Mesenchymal stem cell (in vitro differentiated cells and primary cell): ENCODE measurements around the gene KCTD2.

Experiments
- DNase-seq: peaks from one replicate; pipeline ENCODE4 v3.0.0-alpha.2; 2013
- H2AFZ ChIP-seq: one replicate; pipeline ENCODE4 v1.6.1; 2013; ENCODE audit warnings: low read depth, mild to moderate bottlenecking, control low read depth, inconsistent platforms, low read length, moderate library complexity
- H2AK5ac ChIP-seq: 2 replicates; pipeline ENCODE4 v1.6.1; 2013; ENCODE audit warnings: low read length, moderate library complexity, mild to moderate bottlenecking, inconsistent platforms; ENCODE audit not compliant: severe bottlenecking
- H2BK120ac ChIP-seq: one replicate; pipeline ENCODE4 v1.6.1; 2013; ENCODE audit warnings: low read depth, mild to moderate bottlenecking, inconsistent platforms, low read length, moderate library complexity
- H2BK12ac ChIP-seq, 2 experiments: one replicate each; pipeline ENCODE4 v1.6.1; 2013; ENCODE audit warnings: inconsistent platforms in 2 of 2, low read length in 2 of 2, mild to moderate bottlenecking in 2 of 2, moderate library complexity in 2 of 2, control low read depth in 1 of 2
- H2BK15ac ChIP-seq: one replicate; pipeline ENCODE4 v1.6.1; 2013; ENCODE audit warnings: mild to moderate bottlenecking, low read depth, inconsistent platforms; ENCODE audit not compliant: poor library complexity, severe bottlenecking
- H2BK5ac ChIP-seq: 2 replicates; pipeline ENCODE4 v1.6.1; 2013; ENCODE audit warnings: low read depth, mild to moderate bottlenecking, low read length, control low read depth, inconsistent platforms; ENCODE audit not compliant: poor library complexity, severe bottlenecking
- H3K14ac ChIP-seq, 2 experiments: one replicate each; pipeline ENCODE4 v1.6.1; 2013; ENCODE audit warnings: inconsistent platforms in 2 of 2, low read length in 2 of 2, control low read depth in 1 of 2, mild to moderate bottlenecking in 1 of 2, moderate library complexity in 1 of 2
- H3K18ac ChIP-seq, 2 experiments: one replicate each; pipeline ENCODE4 v1.6.1; 2013; ENCODE audit warnings: inconsistent platforms in 2 of 2, low read length in 2 of 2, control low read depth in 1 of 2, low read depth in 1 of 2, mild to moderate bottlenecking in 1 of 2
- H3K23ac ChIP-seq, 2 experiments: one replicate each; pipeline ENCODE4 v1.6.1; 2013; ENCODE audit warnings: inconsistent platforms in 2 of 2, low read length in 2 of 2, mild to moderate bottlenecking in 2 of 2, moderate library complexity in 2 of 2, control low read depth in 1 of 2
- H3K27ac ChIP-seq: 2 replicates; pipeline ENCODE4 v1.5.1; 2013; ENCODE audit warnings: mild to moderate bottlenecking, moderate library complexity, low read length, control low read depth, inconsistent platforms; ENCODE audit not compliant: poor library complexity, severe bottlenecking
- H3K27me3 ChIP-seq, 2 experiments: 2 replicates each; pipeline versions ENCODE4 v1.6.1 to v1.7.0; 2013; ENCODE audit warnings: low read length in 2 of 2, mild to moderate bottlenecking in 2 of 2, moderate library complexity in 2 of 2, control low read depth in 1 of 2, inconsistent platforms in 1 of 2; ENCODE audit not compliant: control insufficient read depth in 1 of 2, insufficient read depth in 1 of 2
- H3K36me3 ChIP-seq, 2 experiments: 2 replicates each; pipeline versions ENCODE4 v1.6.1 to v1.7.0; 2013; ENCODE audit warnings: low read length in 2 of 2, control low read depth in 1 of 2, inconsistent platforms in 1 of 2, low read depth in 1 of 2, mild to moderate bottlenecking in 1 of 2; ENCODE audit not compliant: insufficient read depth in 2 of 2, control insufficient read depth in 1 of 2
- H3K4ac ChIP-seq, 2 experiments: one replicate each; pipeline ENCODE4 v1.6.1; 2013; ENCODE audit warnings: inconsistent platforms in 2 of 2, low read length in 2 of 2, mild to moderate bottlenecking in 2 of 2, moderate library complexity in 2 of 2, control low read depth in 1 of 2, low read depth in 1 of 2
- H3K4me1 ChIP-seq: 2 replicates; pipeline ENCODE4 v1.6.1; 2013; ENCODE audit warnings: low read depth, low read length, control low read depth; ENCODE audit not compliant: control insufficient read depth, insufficient read depth
- H3K4me2 ChIP-seq: 2 replicates; pipeline ENCODE4 v1.6.1; 2013; ENCODE audit warnings: low read length, mild to moderate bottlenecking, inconsistent platforms; ENCODE audit not compliant: poor library complexity, severe bottlenecking
- H3K4me3 ChIP-seq, 2 experiments: 2 replicates each; pipeline versions ENCODE4 v1.5.1 to v1.7.0; 2013; ENCODE audit warnings: low read length in 2 of 2, mild to moderate bottlenecking in 2 of 2, control low read depth in 1 of 2, low read depth in 1 of 2; ENCODE audit not compliant: insufficient read depth in 1 of 2
- H3K79me1 ChIP-seq: replicated peaks from 2 replicates; pipeline ENCODE4 v1.6.1; 2013; ENCODE audit warnings: mild to moderate bottlenecking, control low read depth, low read length, inconsistent platforms; ENCODE audit not compliant: poor library complexity, severe bottlenecking
- H3K9ac ChIP-seq: 2 replicates; pipeline ENCODE4 v1.7.0; 2013; ENCODE audit warnings: mild to moderate bottlenecking, low read length, moderate library complexity
- H3K9me3 ChIP-seq: 2 replicates; pipeline ENCODE4 v1.7.0; 2013; ENCODE audit warnings: mild to moderate bottlenecking, low read length; ENCODE audit not compliant: control insufficient read depth
- H4K8ac ChIP-seq: one replicate; pipeline ENCODE4 v1.6.1; 2013; ENCODE audit warnings: inconsistent platforms, mild to moderate bottlenecking, low read length, moderate library complexity
- H4K91ac ChIP-seq: one replicate; pipeline ENCODE4 v1.6.1; 2013; ENCODE audit warnings: mild to moderate bottlenecking, low read length, inconsistent platforms
- WGBS: methylation state at CpG from one replicate; pipeline ENCODE4 v1.1.7; 2013; ENCODE audit warnings: mixed read lengths; 5-methylcytosine and 5-hydroxymethylcytosine counted together

Gene KCTD2

DNA sequence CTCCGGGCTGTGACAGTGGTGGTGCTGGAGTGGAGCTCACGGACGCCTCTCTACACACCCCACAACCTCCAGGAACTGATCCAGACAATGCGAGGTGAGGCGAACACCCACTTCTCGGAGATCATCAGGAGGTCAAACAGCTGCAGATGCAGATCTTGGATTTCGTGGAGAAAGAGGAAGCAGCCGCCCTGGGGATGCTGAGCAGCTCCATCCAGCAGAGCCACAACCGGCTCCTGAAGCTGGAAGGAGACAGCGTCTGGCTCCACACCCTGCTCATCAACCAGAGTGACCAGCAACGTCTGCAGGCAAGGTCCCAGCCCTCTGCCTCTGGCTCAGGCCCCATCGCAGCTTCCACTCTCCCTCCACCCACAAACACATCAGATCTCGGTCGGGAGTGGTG is 27.5 kb downstream of the KCTD2 start:
- Histone ChIP-seq H4K91ac (no peak overlapping the region), H3K36me3 (peaks cover 0 to 2% of the 10 kb centered on the region in 2 experiments)
- 85% methylated on average over 14 of the region's 14 CpGs for WGBS

DNA sequence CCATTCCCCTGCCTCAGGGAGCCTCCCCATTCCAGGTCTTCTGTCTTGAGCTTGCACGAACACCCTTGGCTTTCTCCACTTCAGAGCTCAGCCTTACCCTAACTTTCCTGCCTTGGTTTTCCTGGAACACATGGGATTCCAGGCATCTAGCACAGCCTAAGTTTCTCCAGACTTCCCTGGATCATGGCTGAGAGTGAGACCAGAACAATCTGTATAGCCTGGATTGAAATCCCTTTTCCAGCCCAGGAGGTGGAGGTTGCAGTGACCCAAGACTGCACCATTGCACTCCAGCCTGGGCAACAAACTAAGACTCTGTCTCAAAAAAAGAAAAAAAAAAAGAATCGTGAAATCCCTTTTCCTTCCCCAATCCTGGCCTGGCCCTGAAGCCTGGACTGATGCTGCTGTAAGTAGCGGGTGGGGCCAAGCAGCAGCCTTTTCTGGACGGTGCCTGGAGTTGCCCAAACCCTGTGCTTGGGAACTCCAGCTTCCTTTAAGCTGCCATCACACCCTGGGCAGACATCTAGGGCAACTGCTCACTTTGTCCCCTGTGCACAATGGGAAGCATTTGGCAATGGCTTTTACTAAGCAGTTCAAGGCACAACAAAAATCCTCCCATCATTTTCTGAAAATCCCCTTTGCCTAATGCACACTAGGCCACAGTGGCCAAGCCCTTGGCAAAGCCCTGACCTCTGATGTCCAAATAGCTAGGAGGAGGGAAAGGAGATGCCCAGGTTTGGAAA is 28.7 kb downstream of the KCTD2 start:
- Histone ChIP-seq H3K18ac (no peak overlapping the region), H3K9me3 (no peaks in the 10 kb centered on the region), H3K4me3 (no peak overlapping the region), H2BK120ac (no peak overlapping the region), H4K8ac (peak overlapping the region; percentile 39), H3K4me1 (peaks cover 30% of the 10 kb centered on the region), H2AK5ac (peak overlapping the region; percentile 61), H3K27ac (no peak overlapping the region), H4K91ac (no peak overlapping the region), H3K36me3 (peaks cover 0 to 2% of the 10 kb centered on the region in 2 experiments), H3K14ac (no peak overlapping the region), H2BK15ac (no peak overlapping the region), H2AFZ (no peak overlapping the region), H3K4ac (no peak overlapping the region), H3K79me1 (peaks cover 2% of the 10 kb centered on the region), H3K23ac (no peak overlapping the region), H2BK5ac (peak overlapping the region; percentile 3), H3K4me2 (no peak overlapping the region), H3K9ac (no peak overlapping the region), H2BK12ac (peak overlapping the region in 1 of 2 experiments; percentile 54), H3K27me3 (no peaks in the 10 kb centered on the region)
- DNase-seq, result no peak
- 72% methylated on average over 4 of the region's 4 CpGs for WGBS

More for the DNA sequence above, 27.5 kb downstream of the KCTD2 start:
- Histone ChIP-seq H3K27me3 (no peaks in the 10 kb centered on the region), H3K27ac (no peak overlapping the region), H3K9ac (no peak overlapping the region), H3K14ac (no peak overlapping the region), H3K4me3 (no peak overlapping the region), H3K4me1 (peaks cover 29% of the 10 kb centered on the region), H3K18ac (no peak overlapping the region), H3K23ac (peak overlapping the region in 1 of 2 experiments; percentile 14), H2AK5ac (peak overlapping the region; percentile 5), H2AFZ (no peak overlapping the region), H2BK120ac (no peak overlapping the region), H3K9me3 (no peaks in the 10 kb centered on the region), H4K8ac (no peak overlapping the region), H2BK5ac (no peak overlapping the region), H3K4me2 (no peak overlapping the region), H3K4ac (no peak overlapping the region), H2BK15ac (no peak overlapping the region), H2BK12ac (peak overlapping the region in 1 of 2 experiments; percentile 49), H3K79me1 (peaks cover 2% of the 10 kb centered on the region)
- no peak for DNase-seq

DNA sequence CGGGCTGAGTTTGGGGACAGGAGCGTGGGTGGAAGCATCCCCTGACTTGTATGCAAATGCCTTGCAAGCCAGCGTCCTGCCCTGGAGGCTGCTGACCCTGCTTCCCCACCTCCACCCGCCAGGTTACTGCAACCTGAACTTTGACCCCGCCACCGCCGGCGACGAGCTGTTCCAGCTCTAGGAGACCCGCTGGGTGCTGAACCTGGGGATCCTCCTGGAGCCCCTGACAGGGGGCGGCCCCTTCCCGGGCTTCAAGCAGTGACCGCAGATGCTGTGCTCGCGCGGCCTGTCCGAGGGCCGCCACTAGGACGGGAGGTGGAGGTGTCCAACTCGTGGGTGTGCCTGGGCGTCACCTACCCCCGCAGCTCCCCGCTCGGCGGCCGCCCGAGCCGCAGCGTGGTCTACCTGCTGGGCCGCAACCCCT is 30.1 kb downstream of the KCTD2 start:
- H3K27me3 ChIP-seq, result no peaks in the 10 kb centered on the region
- H3K9me3 ChIP-seq, result no peaks in the 10 kb centered on the region
- H2AFZ ChIP-seq, result no peak overlapping the region
- H3K27ac ChIP-seq, result no peak overlapping the region
- peaks cover 33% of the 10 kb centered on the region for H3K4me1 ChIP-seq
- H4K8ac ChIP-seq, result no peak overlapping the region
- no peak overlapping the region for H3K4me3 ChIP-seq
- no peak overlapping the region for H3K4me2 ChIP-seq
- no peak overlapping the region for H2BK5ac ChIP-seq
- H3K36me3 ChIP-seq, result peaks cover 0 to 2% of the 10 kb centered on the region in 2 experiments
- peak overlapping the region; percentile 100 for H2AK5ac ChIP-seq
- peak overlapping the region in 1 of 2 experiments; percentile 98 for H2BK12ac ChIP-seq
- no peak overlapping the region for H3K18ac ChIP-seq
- H2BK15ac ChIP-seq, result no peak overlapping the region
- WGBS, result 90% methylated on average over 30 of the region's 30 CpGs
- no peak overlapping the region for H3K23ac ChIP-seq
- peak overlapping the region in 1 of 2 experiments; percentile 6 for H3K4ac ChIP-seq
- H3K14ac ChIP-seq, result peak overlapping the region in 1 of 2 experiments; percentile 71
- DNase-seq, result no peak
- peaks cover 2% of the 10 kb centered on the region for H3K79me1 ChIP-seq
- peak overlapping the region; percentile 25 for H4K91ac ChIP-seq
- H3K9ac ChIP-seq, result peak overlapping the region; percentile 51
- H2BK120ac ChIP-seq, result no peak overlapping the region

DNA sequence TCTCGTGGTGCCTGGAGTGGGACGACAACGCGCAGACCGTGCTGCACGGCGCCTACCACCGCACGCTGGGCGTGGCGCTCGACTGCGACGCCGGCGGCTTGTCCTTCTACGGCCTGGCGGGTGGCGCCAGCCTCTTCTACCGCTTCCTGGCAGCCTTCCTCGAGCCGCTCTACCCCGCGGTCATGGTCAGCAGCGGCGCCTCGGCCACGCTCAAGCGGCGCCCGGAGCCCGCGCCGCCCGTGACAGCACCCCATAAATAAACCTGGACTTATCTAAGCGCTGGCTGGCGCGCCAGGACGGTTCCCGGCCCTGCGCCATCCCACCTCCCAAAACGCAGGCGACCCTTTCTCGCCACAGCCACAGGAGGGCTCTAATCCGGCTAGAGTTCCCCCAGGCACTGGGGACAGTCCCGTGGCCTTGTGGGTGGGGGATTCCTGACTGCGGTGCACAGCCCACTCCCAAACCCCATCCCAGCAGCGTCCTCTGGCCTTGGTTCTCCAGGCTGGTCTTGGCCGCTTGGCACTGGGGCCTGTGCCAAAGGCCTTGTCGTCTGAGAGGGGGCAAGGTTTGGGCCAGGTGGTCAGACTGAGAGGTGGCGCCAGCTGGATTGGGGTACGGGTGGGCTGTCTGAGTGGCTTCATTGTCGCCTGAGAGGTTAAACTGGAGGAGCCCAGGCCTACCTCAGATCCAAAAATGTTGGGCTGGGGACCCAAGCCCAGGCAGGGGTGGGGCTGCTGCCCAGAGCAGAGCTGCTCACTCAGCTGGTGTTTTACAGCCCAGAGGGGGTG is 30.7 kb downstream of the KCTD2 start:
- no peak overlapping the region for H3K23ac ChIP-seq
- peak overlapping the region; percentile 96 for H4K8ac ChIP-seq
- peaks cover 37% of the 10 kb centered on the region for H3K4me1 ChIP-seq
- H2AK5ac ChIP-seq, result peak overlapping the region; percentile 100
- no peak overlapping the region for H3K4me3 ChIP-seq
- H2BK12ac ChIP-seq, result peak overlapping the region; percentile 51 to 98
- DNase-seq, result no peak
- no peaks in the 10 kb centered on the region for H3K27me3 ChIP-seq
- H3K14ac ChIP-seq, result peak overlapping the region in 1 of 2 experiments; percentile 79
- peak overlapping the region; percentile 82 for H2BK120ac ChIP-seq
- H3K9me3 ChIP-seq, result no peaks in the 10 kb centered on the region
- H3K79me1 ChIP-seq, result peaks cover 2% of the 10 kb centered on the region
- peak overlapping the region; percentile 75 for H2BK15ac ChIP-seq
- H3K36me3 ChIP-seq, result peaks cover 0 to 2% of the 10 kb centered on the region in 2 experiments
- peak overlapping the region; percentile 97 for H2BK5ac ChIP-seq
- peak overlapping the region; percentile 67 to 78 for H3K18ac ChIP-seq
- peak overlapping the region; percentile 51 for H3K9ac ChIP-seq
- no peak overlapping the region for H2AFZ ChIP-seq
- peak overlapping the region; percentile 25 for H3K4me2 ChIP-seq
- WGBS, result 96% methylated on average over 52 of the region's 53 CpGs
- H3K4ac ChIP-seq, result peak overlapping the region; percentile 13 to 66
- peak overlapping the region; percentile 99 for H3K27ac ChIP-seq
- peak overlapping the region; percentile 88 for H4K91ac ChIP-seq
